HFF-Myc (cell line): ENCODE measurements around the gene CD7.
"Not testable (repeated sequence)": the region's sequence is repeated elsewhere in the genome, so short reads cannot be mapped to it uniquely, and the experiment has no call there.

ENCODE experiments used
- DNase-seq: peaks from one replicate; pipeline ENCODE4 v3.0.0-alpha.2; 2011; ENCODE audit warnings: low read depth; ENCODE audit errors: extremely low read depth
- H3K4me3 ChIP-seq: replicated peaks from 2 replicates; pipeline ENCODE4 v1.5.1; 2011; ENCODE audit warnings: low read depth, mild to moderate bottlenecking, control low read depth, low read length
- TF ChIP-seq, protein P1 (sequence below): IDR thresholded peaks from 2 replicates; pipeline ENCODE4 v1.5.1; 2012; ENCODE audit warnings: mild to moderate bottlenecking, low read depth, low read length, control low read depth; ENCODE audit errors: missing control alignments

Gene CD7

DNA sequence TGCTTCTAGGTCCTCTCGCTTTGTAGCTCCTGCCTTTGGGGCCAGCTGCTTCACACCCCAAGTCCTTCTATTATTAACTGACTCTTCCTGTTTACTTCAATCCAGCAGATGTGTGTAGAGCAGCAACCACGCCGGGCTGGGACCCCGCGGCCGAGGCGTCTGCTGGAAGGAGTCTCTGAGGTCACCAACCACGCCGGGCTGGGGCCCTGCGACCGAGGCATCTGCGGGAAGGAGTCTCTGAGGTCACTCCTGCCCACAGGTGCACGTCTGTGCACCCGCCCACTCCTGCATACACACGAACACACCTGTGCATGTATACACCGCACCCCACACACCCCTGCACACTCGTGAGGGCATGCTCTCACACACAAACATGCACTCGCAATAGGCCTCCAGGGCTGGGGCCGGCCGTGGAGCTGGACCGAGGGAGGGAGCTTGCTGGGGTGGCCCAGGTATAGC lies 33.9 kb upstream of the CD7 start:
- DNase-seq: no peak
- H3K4me3 ChIP-seq: no peak overlapping the region
- TF ChIP-seq, protein P1, sequence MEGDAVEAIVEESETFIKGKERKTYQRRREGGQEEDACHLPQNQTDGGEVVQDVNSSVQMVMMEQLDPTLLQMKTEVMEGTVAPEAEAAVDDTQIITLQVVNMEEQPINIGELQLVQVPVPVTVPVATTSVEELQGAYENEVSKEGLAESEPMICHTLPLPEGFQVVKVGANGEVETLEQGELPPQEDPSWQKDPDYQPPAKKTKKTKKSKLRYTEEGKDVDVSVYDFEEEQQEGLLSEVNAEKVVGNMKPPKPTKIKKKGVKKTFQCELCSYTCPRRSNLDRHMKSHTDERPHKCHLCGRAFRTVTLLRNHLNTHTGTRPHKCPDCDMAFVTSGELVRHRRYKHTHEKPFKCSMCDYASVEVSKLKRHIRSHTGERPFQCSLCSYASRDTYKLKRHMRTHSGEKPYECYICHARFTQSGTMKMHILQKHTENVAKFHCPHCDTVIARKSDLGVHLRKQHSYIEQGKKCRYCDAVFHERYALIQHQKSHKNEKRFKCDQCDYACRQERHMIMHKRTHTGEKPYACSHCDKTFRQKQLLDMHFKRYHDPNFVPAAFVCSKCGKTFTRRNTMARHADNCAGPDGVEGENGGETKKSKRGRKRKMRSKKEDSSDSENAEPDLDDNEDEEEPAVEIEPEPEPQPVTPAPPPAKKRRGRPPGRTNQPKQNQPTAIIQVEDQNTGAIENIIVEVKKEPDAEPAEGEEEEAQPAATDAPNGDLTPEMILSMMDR: no peak

- DNase-seq: no peak
- TF ChIP-seq, protein P1: peak; percentile 7
- H3K4me3 ChIP-seq: no peak overlapping the region; the same call in 1 of the 2 replicates
These were observed 33.0 kb upstream of the CD7 start for GRCh38 chr17:82350182-82351030.

DNA sequence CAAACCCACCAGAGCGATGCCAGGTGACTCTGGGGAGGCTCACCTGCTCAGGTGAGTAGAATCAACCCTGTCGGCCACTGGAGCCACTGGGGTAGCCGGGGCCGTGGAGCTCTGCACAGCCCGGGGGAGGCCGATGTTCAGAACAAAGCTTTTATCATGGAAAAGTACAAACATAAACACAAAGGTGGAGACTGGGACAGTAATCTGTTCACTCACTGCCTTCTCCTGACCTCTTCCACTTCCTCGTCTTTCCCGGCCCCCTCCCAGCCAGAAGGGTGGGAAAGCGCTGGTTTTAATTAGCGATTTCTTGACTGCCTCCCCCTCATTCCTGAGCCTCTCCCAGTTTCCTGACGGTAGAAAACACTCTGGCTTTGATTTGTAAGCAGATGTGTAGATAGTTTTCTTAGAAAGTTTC lies 31.9 kb upstream of the CD7 start:
- peak overlapping the region; percentile 30 for H3K4me3 ChIP-seq
- DNase-seq: peak; percentile 81
- TF ChIP-seq, protein P1: no peak

- H3K4me3 ChIP-seq: peak overlapping the region; percentile 30; the same call in 1 of the 2 replicates
- DNase-seq: no peak
- TF ChIP-seq, protein P1: no peak
These were observed 31.5 kb upstream of the CD7 start for GRCh38 chr17:82348866-82349265.

DNA sequence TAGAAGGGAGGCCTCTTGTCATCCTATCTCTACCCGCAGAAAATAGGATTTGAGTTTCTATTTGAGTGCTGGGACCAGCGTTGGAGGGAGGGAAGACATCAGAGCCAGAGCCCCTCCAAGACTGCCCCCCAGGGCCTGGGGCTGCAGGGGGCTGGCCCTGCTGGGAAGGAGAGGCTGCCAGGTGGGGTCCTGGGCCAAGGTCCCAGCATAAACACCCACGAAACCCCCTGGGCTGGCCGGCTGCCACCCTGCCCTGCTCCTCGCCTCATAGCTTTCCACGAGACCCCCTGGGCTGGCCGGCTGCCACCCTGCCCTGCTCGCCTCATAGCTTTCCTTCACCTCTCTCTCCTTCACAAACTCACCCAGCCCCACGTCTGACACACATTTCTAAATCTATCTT lies 31.0 kb upstream of the CD7 start:
- TF ChIP-seq, protein P1: no peak
- H3K4me3 ChIP-seq: no peak overlapping the region
- DNase-seq: no peak

DNA sequence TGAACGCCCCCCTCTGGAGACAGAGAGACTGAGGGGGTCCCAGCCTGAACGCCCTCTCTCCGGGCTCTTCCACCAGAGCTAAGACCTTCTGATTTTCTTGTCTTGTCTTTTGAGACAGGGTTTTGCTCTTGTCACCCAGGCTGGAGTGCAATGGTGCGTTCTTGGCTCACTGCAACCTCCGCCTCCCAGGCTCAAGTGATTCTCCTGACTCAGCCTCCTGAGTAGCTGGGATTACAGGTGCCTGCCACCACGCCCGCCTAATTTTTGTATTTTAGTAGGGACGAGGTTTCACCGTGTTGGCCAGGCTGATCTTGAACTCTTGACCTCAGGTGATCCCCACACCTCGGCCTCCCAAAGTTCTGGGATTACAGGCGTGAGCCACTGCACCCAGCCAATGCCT lies 30.6 kb upstream of the CD7 start:
- DNase-seq: not testable (repeated sequence)

GRCh38 chr17:82346342-82347300 lies 29.2 kb upstream of the CD7 start:
- no peak for DNase-seq
- H3K4me3 ChIP-seq: no peak overlapping the region

More for the DNA sequence above, 30.6 kb upstream of the CD7 start:
- H3K4me3 ChIP-seq: not testable (repeated sequence)

More at GRCh38 chr17:82346342-82347300, 29.2 kb upstream of the CD7 start:
- TF ChIP-seq, protein P1: no peak
